Parathyroid adenoma (tissue), 2 donors: ENCODE measurements around the gene SLC12A9.

Experiments used
- H2AFZ ChIP-seq: fragments of 300-600 bp; sonication (generic); one replicate; pipeline ENCODE4 v1.7.0; 2017; ENCODE audit warnings: antibody characterized with exemption, mild to moderate bottlenecking
- H3K27ac ChIP-seq: fragments of 300-600 bp; sonication (generic); one replicate; pipeline ENCODE4 v1.7.0; 2017
- H3K27me3 ChIP-seq: fragments of 300-600 bp; sonication (generic); one replicate; pipeline ENCODE4 v1.7.0; 2017; ENCODE audit warnings: low read length; ENCODE audit not compliant: control insufficient read depth, insufficient read depth
- H3K36me3 ChIP-seq: fragments of 300-600 bp; sonication (generic); one replicate; pipeline ENCODE4 v1.7.0; 2017; ENCODE audit warnings: low read length; ENCODE audit not compliant: control insufficient read depth, insufficient read depth
- H3K4me1 ChIP-seq: fragments of 300-600 bp; sonication (generic); one replicate; pipeline ENCODE4 v1.7.0; 2017; ENCODE audit warnings: control low read depth
- H3K4me2 ChIP-seq: fragments of 300-600 bp; sonication (generic); one replicate; pipeline ENCODE4 v1.7.0; 2017; ENCODE audit warnings: low read length
- H3K4me3 ChIP-seq: fragments of 300-600 bp; sonication (generic); one replicate; pipeline ENCODE4 v1.7.0; 2017; ENCODE audit warnings: low read depth, low read length
- H3K79me2 ChIP-seq: fragments of 300-600 bp; sonication (generic); one replicate; pipeline ENCODE4 v1.7.0; 2017; ENCODE audit warnings: control low read depth
- H3K9ac ChIP-seq: fragments of 300-600 bp; sonication (generic); one replicate; pipeline ENCODE4 v1.7.0; 2017; ENCODE audit warnings: mild to moderate bottlenecking
- H3K9me3 ChIP-seq: fragments of 300-600 bp; sonication (generic); one replicate; pipeline ENCODE4 v1.7.0; 2017; ENCODE audit warnings: low read length; ENCODE audit not compliant: control insufficient read depth
- TF ChIP-seq, protein P1 (sequence below): fragments of 300-600 bp; sonication (generic); IDR thresholded peaks from one replicate; pipeline ENCODE4 v1.7.0; 2017; ENCODE audit warnings: antibody characterized with exemption, mild to moderate bottlenecking
- donor health status: primary hyperparathyroidism.

SLC12A9 gene

DNA sequence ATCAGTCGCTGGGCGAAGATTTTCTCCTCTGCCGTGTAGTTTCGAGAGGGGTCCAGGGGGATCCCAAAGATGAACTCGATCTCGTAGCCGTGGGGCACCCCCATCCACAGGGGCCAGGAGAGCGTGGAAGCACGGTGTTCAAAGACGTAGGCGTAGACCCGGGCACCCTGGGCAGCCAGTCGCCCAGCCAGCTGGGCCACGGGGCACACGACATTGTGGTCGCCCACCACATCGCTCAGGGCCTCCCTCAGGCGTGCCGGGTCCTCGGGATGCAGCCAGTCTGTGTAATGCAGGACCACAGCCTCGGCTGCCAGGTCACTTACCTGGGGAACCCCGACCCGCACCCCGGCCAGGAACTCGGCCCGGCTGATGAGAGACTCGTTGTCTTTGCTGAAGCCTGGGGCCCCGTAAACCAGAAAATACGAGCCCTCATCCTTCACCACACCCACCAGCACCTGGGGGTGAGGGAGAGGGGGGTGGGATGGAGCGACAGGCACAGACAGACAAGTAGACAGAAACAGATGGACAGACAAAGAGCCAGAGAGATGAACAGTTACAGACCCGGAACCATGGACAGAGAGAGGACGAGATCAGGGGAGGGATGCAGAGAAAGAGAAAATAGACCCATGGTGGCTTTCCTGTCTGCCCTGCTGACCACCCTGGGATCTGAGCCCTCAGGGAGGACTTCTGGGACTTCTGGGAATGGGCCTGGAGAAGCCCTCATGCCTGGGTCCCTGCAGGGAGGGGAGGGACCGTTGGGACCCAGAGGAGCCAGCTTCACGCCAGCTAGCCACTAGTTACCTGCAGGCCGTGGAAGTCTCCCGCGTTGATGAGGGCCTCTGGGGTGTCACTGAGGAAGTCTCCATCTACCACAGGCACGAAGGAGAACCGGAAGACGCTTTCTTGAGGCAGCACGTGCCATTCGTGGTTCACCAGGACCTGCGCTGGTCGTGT is 40.1 kb downstream of the SLC12A9 start:
- Histone ChIP-seq H3K4me1 (peaks cover 33% of the 10 kb centered on the region), H3K9me3 (no peaks in the 10 kb centered on the region), H3K4me2 (no peak overlapping the region), H3K27ac (no peak overlapping the region), H3K9ac (no peak overlapping the region), H3K36me3 (no peaks in the 10 kb centered on the region), H3K27me3 (no peaks in the 10 kb centered on the region), H3K79me2 (no peaks in the 10 kb centered on the region), H3K4me3 (no peak overlapping the region), H2AFZ (no peak overlapping the region)
- TF ChIP-seq, protein P1, sequence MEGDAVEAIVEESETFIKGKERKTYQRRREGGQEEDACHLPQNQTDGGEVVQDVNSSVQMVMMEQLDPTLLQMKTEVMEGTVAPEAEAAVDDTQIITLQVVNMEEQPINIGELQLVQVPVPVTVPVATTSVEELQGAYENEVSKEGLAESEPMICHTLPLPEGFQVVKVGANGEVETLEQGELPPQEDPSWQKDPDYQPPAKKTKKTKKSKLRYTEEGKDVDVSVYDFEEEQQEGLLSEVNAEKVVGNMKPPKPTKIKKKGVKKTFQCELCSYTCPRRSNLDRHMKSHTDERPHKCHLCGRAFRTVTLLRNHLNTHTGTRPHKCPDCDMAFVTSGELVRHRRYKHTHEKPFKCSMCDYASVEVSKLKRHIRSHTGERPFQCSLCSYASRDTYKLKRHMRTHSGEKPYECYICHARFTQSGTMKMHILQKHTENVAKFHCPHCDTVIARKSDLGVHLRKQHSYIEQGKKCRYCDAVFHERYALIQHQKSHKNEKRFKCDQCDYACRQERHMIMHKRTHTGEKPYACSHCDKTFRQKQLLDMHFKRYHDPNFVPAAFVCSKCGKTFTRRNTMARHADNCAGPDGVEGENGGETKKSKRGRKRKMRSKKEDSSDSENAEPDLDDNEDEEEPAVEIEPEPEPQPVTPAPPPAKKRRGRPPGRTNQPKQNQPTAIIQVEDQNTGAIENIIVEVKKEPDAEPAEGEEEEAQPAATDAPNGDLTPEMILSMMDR = no peak

- Histone ChIP-seq H3K27me3 (no peaks in the 10 kb centered on the region), H3K4me2 (no peak overlapping the region)
These were observed 40.9 kb downstream of the SLC12A9 start for GRCh38 chr7:100893318-100893895.

DNA sequence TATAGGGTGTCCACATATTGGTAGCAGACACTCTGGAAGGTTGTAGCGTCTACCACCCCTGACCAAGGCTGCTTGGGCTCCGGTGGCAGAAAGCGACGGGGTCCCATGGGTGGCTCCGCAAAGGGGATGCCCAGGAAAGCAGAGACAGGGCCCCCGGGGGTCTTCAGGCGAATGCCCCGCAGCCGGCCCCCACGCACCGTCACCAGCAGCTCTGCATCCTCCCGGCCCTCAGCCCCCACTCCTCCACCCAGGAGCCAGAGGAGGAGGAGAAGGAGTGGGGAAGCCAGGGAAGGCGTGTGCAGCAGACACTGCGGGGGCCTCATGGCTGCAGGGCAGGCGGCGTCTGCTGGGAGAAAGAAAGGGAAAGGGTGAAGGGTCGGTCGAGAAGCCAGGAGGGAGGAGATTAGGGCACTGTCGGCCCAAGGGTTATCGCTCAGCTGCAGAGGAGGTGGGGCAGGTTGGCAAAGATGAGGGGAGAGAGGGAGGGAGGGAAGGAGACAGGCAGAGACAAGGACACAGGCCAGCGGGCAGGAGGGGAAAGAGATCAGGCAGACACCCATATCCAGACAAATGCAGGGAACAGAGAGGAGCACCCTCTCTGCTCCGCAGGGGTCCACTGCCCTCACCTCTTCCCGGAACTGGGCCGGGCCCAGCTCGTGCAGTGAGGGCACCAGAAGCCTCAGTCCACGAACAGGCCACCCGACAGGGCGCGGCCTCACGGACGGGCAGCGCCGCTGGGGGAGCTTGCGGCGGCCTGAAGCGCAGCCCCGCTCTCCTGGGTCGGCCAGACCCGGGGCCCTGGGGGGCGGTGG is 41.6 kb downstream of the SLC12A9 start:
- H3K4me1 ChIP-seq = peaks cover 22% of the 10 kb centered on the region
- H3K9me3 ChIP-seq = no peaks in the 10 kb centered on the region
- peak overlapping the region; percentile 77 for H3K27ac ChIP-seq
- TF ChIP-seq, protein P1 = no peak
- H3K4me3 ChIP-seq = peak overlapping the region; percentile 79
- no peaks in the 10 kb centered on the region for H3K79me2 ChIP-seq
- peak overlapping the region; percentile 73 for H2AFZ ChIP-seq
- H3K36me3 ChIP-seq = no peaks in the 10 kb centered on the region
- H3K27me3 ChIP-seq = no peaks in the 10 kb centered on the region
- peak overlapping the region; percentile 88 for H3K4me2 ChIP-seq
- H3K9ac ChIP-seq = no peak overlapping the region

More at GRCh38 chr7:100893318-100893895, 40.9 kb downstream of the SLC12A9 start:
- Histone ChIP-seq H3K4me1 (peaks cover 28% of the 10 kb centered on the region), H2AFZ (no peak overlapping the region), H3K36me3 (no peaks in the 10 kb centered on the region), H3K9ac (no peak overlapping the region), H3K9me3 (no peaks in the 10 kb centered on the region), H3K4me3 (no peak overlapping the region), H3K79me2 (no peaks in the 10 kb centered on the region), H3K27ac (peak overlapping the region; percentile 77)
- TF ChIP-seq, protein P1 = no peak

- H3K4me1 ChIP-seq = peaks cover 20% of the 10 kb centered on the region
- peak overlapping the region; percentile 88 for H3K4me2 ChIP-seq
- no peaks in the 10 kb centered on the region for H3K79me2 ChIP-seq
- peak overlapping the region; percentile 77 for H3K27ac ChIP-seq
- no peaks in the 10 kb centered on the region for H3K9me3 ChIP-seq
- peak overlapping the region; percentile 79 for H3K4me3 ChIP-seq
- no peaks in the 10 kb centered on the region for H3K36me3 ChIP-seq
- H2AFZ ChIP-seq = peak overlapping the region; percentile 73
- TF ChIP-seq, protein P1 = peak; percentile 94
- peak overlapping the region; percentile 58 for H3K9ac ChIP-seq
- H3K27me3 ChIP-seq = no peaks in the 10 kb centered on the region
These were observed 42.6 kb downstream of the SLC12A9 start for GRCh38 chr7:100894860-100895700.
